ENCODE data around the gene NDOR1. TPM values are rescaled to one million over a fixed set of nuclear protein-coding genes. Genes with fewer than 3 reads are reported as not detected.
A peak's percentile ranks its signal among the peaks of the same experiment; 100 is the strongest.

Gene NDOR1
- total and polyA plus RNA-seq, 2 of the 8 experiments (the other 6 are each of a cell fraction or from before 2014, with no cell fraction given) = 25.7 to 32.3 TPM

DNA sequence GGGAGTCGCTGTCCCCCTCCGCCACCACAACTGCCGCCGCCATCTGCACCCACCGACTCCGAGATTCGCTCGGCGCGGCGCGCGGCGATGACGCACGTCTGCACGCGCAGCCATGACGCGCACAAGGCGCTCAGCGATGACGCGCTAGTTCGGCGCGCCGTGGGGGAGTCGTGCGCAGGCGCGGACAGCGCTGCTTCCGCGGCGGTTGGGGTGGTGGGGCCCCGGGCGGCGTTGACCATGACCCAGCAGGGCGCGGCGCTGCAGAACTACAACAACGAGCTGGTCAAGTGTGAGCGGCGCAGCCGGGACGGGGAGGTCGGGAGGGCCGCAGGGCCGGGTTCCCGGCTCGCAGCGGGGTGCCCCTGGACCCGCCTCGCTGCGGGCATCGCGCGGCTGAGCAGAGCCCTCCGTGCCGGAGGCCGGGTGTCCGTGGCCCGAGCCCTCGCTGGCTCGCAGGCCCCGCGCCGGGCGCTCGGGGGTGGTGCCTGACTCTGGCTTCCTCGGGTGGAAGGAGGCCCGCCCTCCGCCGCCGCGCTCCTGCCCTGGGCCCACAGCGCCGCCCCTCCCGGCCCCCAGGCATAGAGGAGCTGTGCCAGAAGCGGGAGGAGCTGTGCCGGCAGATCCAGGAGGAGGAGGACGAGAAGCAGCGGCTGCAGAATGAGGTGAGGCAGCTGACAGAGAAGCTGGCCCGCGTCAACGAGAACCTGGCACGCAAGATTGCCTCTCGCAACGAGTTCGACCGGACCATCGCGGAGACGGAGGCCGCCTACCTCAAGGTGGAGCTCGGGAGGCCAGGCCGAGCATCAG lies 16.8 kb upstream of the NDOR1 start, which contains the start of the genes ANAPC2 and SSNA1 (continued):
- TF ChIP-seq BCL11A (IDR thresholded peaks at IDR 0.05; ENCODE audit: low read depth in 2 of 2, low read length in 2 of 2) (no peak), HDAC6 (IDR thresholded peaks at IDR 0.05; ENCODE audit: low read depth, low read length) (no peak), KDM1A (IDR thresholded peaks at IDR 0.05; ENCODE audit: borderline replicate concordance, low read length) (no peak), KDM5A (IDR thresholded peaks at IDR 0.05; ENCODE audit: low read length) (peak; percentile 99), CREB1 (IDR thresholded peaks at IDR 0.05) (peak; percentile 100), POLR2A (IDR thresholded peaks at IDR 0.05; ENCODE audit: control extremely low read depth in 1 of 2, low read depth in 2 of 2, low read length in 2 of 2) (peak in 1 of 2 experiments; percentile 88; a peak in 2 of 3 replicates), TAF1 (IDR thresholded peaks at IDR 0.05; ENCODE audit: low read depth, low read length) (peak; percentile 95), SP2 (IDR thresholded peaks at IDR 0.05; ENCODE audit: low read length) (no peak), JUND (IDR thresholded peaks at IDR 0.05; ENCODE audit: low read length) (peak; percentile 78), FOSL1 (IDR thresholded peaks at IDR 0.05; ENCODE audit: insufficient read depth, low read depth, low read length) (no peak), CHD1 (IDR thresholded peaks at IDR 0.05; ENCODE audit: low read depth, low read length) (no peak), RXRA (IDR thresholded peaks at IDR 0.05; ENCODE audit: insufficient read depth, low read depth, low read length) (no peak), NRF1 (IDR thresholded peaks at IDR 0.05; ENCODE audit: low read depth, low read length) (peak; percentile 76), TAF7 (optimal IDR thresholded peaks at IDR 0.05; ENCODE audit: borderline replicate concordance, low read depth, low read length) (peak; percentile 93), ZNF274 (IDR thresholded peaks at IDR 0.05; ENCODE audit: borderline replicate concordance, extremely low read depth, low read length) (no peak), RBBP5 (IDR thresholded peaks at IDR 0.05; ENCODE audit: borderline replicate concordance, low read depth, low read length) (peak; percentile 71; the same call in 1 of the 2 replicates), NANOG (IDR thresholded peaks at IDR 0.05; ENCODE audit: insufficient read depth, low read depth, low read length, poor library complexity, severe bottlenecking) (no peak), JUN (IDR thresholded peaks at IDR 0.05; ENCODE audit: low read depth, low read length) (no peak), CEBPB (IDR thresholded peaks at IDR 0.05; ENCODE audit: low read depth, low read length) (no peak), SUZ12 (IDR thresholded peaks at IDR 0.05; ENCODE audit: low read length) (no peak; the same call in 1 of the 2 replicates), BRCA1 (IDR thresholded peaks at IDR 0.05; ENCODE audit: low read depth, low read length) (peak; percentile 75; the same call in 1 of the 2 replicates), SAP30 (IDR thresholded peaks at IDR 0.05; ENCODE audit: insufficient read depth, insufficient replicate concordance, low read length) (peak; percentile 31), PHF8 (conservative IDR thresholded peaks at IDR 0.05; ENCODE audit: low read depth, low read length) (peak; percentile 88)
- TF ChIP-seq, protein P1, sequence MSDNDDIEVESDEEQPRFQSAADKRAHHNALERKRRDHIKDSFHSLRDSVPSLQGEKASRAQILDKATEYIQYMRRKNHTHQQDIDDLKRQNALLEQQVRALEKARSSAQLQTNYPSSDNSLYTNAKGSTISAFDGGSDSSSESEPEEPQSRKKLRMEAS (IDR thresholded peaks at IDR 0.05) = peak; percentile 94

All from H1 (cell line).